DOHH2 (cell line): Measurements from ENCODE around the gene MMP24OS.
A peak's percentile ranks its signal among the peaks of the same experiment; 100 is the strongest.

Source experiments
- H3F3A ChIP-seq: fragments of 200-600 bp; sonication (generic), shearing (Covaris generic); 2 replicates; pipeline ENCODE4 v1.6.0; 2016; ENCODE audit warnings: antibody characterized with exemption, mild to moderate bottlenecking; ENCODE audit not compliant: control insufficient read depth, insufficient read depth
- H3K27ac ChIP-seq: fragments of 200-600 bp; sonication (generic); 2 replicates; pipeline ENCODE4 v1.5.1; 2014; ENCODE audit warnings: low read depth, mild to moderate bottlenecking, low read length, moderate library complexity
- H3K27me3 ChIP-seq: fragments of 200-600 bp; sonication (generic); 2 replicates; pipeline ENCODE4 v1.6.1; 2014; ENCODE audit warnings: mild to moderate bottlenecking, low read length, mixed read lengths; ENCODE audit not compliant: control insufficient read depth
- H3K36me3 ChIP-seq: fragments of 200-600 bp; sonication (generic); 2 replicates; pipeline ENCODE4 v1.6.1; 2014; ENCODE audit warnings: mild to moderate bottlenecking, low read length, moderate library complexity, mixed read lengths; ENCODE audit not compliant: control insufficient read depth
- H3K4me1 ChIP-seq: fragments of 200-600 bp; sonication (generic); 2 replicates; pipeline ENCODE4 v1.6.1; 2014; ENCODE audit warnings: mild to moderate bottlenecking, low read length, mixed read lengths; ENCODE audit not compliant: control insufficient read depth
- H3K4me2 ChIP-seq: fragments of 200-600 bp; sonication (generic); 2 replicates; pipeline ENCODE4 v1.6.0; 2014; ENCODE audit warnings: mild to moderate bottlenecking, low read length, moderate library complexity
- H3K4me3 ChIP-seq: fragments of 200-600 bp; sonication (generic); 2 replicates; pipeline ENCODE4 v1.5.1; 2014; ENCODE audit warnings: mild to moderate bottlenecking, low read length, mixed read lengths
- H3K79me2 ChIP-seq: fragments of 200-600 bp; sonication (generic); 2 replicates; pipeline ENCODE4 v1.6.1; 2014; ENCODE audit warnings: mild to moderate bottlenecking, low read length, mixed read lengths; ENCODE audit not compliant: control insufficient read depth
- H3K9me2 ChIP-seq: fragments of 200-600 bp; sonication (generic); replicated peaks from 2 replicates; pipeline ENCODE4 v1.6.1; 2014; ENCODE audit warnings: mild to moderate bottlenecking, low read length, mixed read lengths; ENCODE audit not compliant: control insufficient read depth
- H3K9me3 ChIP-seq: fragments of 200-600 bp; sonication (generic); 2 replicates; pipeline ENCODE4 v1.6.1; 2014; ENCODE audit warnings: antibody characterized with exemption, low read length, mixed read lengths; ENCODE audit not compliant: control insufficient read depth, insufficient read depth
- H4K20me1 ChIP-seq: fragments of 200-600 bp; sonication (generic); 2 replicates; pipeline ENCODE4 v1.6.0; 2014; ENCODE audit warnings: low read depth, mild to moderate bottlenecking, antibody characterized with exemption, low read length, moderate library complexity; ENCODE audit not compliant: control insufficient read depth, insufficient read depth
- EZH2phosphoT487 ChIP-seq: fragments of 200-600 bp; sonication (generic); IDR thresholded peaks from 2 replicates; pipeline ENCODE4 v1.6.1; 2017; ENCODE audit warnings: borderline replicate concordance, mild to moderate bottlenecking, antibody characterized with exemption, low read length, moderate library complexity, mixed read lengths
- TF ChIP-seq, protein P1 (sequence below): fragments of 200-600 bp; sonication (generic); IDR thresholded peaks from one replicate; pipeline ENCODE4 v1.5.1; 2014; ENCODE audit warnings: antibody characterized with exemption, mild to moderate bottlenecking, low read depth, low read length; ENCODE audit not compliant: poor library complexity, severe bottlenecking

Gene MMP24OS

DNA sequence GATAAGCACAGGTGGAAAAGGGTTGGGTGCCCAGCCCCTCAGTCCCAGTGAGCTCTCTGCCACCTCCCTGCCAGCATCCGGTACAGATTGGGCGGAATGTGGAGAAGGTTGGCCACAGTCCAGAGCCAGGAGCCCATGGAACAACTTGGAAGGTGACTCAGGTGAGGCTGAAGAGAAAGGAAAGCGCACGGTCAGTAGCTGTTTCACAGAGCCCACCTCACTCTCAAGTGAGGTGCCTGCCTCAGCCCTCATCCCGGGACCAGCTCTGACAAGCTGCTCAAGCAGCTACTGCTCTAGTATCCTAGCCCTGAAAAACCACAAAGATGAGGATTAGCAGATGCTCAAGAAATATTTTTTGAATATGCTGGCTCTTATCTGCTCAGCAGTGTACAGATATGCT, 1.1 kb upstream of the MMP24OS start:
- Histone ChIP-seq H3K27ac (no peak overlapping the region), H3F3A (peaks cover 19% of the 10 kb centered on the region), H3K4me3 (no peak overlapping the region), H3K4me1 (peaks cover 20% of the 10 kb centered on the region), H3K36me3 (peaks cover 72% of the 10 kb centered on the region), H3K9me3 (no peaks in the 10 kb centered on the region), H3K27me3 (no peaks in the 10 kb centered on the region), H3K4me2 (no peak overlapping the region), H3K79me2 (peaks cover 50% of the 10 kb centered on the region), H3K9me2 (no peaks in the 10 kb centered on the region), H4K20me1 (peaks cover 11% of the 10 kb centered on the region; the same call in 1 of the 2 replicates)
- TF ChIP-seq, protein P1, sequence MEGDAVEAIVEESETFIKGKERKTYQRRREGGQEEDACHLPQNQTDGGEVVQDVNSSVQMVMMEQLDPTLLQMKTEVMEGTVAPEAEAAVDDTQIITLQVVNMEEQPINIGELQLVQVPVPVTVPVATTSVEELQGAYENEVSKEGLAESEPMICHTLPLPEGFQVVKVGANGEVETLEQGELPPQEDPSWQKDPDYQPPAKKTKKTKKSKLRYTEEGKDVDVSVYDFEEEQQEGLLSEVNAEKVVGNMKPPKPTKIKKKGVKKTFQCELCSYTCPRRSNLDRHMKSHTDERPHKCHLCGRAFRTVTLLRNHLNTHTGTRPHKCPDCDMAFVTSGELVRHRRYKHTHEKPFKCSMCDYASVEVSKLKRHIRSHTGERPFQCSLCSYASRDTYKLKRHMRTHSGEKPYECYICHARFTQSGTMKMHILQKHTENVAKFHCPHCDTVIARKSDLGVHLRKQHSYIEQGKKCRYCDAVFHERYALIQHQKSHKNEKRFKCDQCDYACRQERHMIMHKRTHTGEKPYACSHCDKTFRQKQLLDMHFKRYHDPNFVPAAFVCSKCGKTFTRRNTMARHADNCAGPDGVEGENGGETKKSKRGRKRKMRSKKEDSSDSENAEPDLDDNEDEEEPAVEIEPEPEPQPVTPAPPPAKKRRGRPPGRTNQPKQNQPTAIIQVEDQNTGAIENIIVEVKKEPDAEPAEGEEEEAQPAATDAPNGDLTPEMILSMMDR: no peak
- no peak for TF ChIP-seq EZH2phosphoT487

DNA sequence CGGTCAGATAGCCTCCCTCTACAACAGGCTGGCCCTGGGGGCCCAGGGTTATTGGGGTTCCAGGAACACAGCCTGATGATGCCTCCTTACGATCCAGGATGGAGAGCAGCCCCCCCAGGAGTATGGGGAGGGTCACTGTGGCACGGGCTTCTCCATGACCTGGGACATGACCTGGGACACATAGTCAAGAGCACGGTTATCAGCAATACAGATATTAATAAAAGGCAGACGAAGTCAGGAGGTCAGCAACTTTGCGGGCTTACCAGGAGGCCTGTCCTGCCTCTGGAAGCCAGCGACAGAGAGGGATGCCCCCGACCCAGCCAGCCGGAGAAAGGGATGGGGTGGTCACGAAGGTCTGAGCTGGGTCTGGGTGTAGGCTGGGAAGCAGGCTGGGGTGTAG, 795 bp downstream of the MMP24OS start:
- Histone ChIP-seq H3K9me3 (no peaks in the 10 kb centered on the region), H3K79me2 (peaks cover 31% of the 10 kb centered on the region), H3K36me3 (peaks cover 55% of the 10 kb centered on the region)

DNA sequence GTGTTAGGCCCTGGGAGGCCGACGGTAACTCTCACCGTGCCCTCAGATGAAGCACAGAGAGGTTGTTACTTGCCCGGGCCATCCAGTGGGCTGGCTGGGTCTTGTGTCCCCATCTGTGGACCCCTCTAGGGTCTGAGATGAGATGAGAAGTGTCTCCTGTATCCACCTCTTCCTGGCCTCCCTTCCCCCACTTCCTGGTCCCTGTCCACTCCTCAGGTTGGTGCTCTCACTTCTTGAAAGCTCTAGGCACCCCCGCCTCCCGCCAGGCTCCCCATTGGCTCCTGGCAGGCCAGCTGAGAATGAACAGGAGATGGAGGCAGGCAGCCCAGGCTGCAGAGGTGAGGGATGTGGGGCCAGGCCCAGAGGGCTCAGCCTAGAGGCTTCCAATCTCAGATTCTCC, 1.5 kb downstream of the MMP24OS start:
- H3F3A ChIP-seq: peaks cover 17% of the 10 kb centered on the region
- no peaks in the 10 kb centered on the region for H3K27me3 ChIP-seq
- peaks cover 48% of the 10 kb centered on the region for H3K36me3 ChIP-seq
- no peaks in the 10 kb centered on the region for H3K9me3 ChIP-seq
- no peaks in the 10 kb centered on the region for H3K9me2 ChIP-seq
- H3K4me1 ChIP-seq: peaks cover 14% of the 10 kb centered on the region
- peak overlapping the region; percentile 98 for H3K4me3 ChIP-seq
- peaks cover 5% of the 10 kb centered on the region; the same call in 1 of the 2 replicates for H4K20me1 ChIP-seq
- TF ChIP-seq EZH2phosphoT487: no peak
- H3K79me2 ChIP-seq: peaks cover 23% of the 10 kb centered on the region
- H3K4me2 ChIP-seq: peak overlapping the region; percentile 95
- H3K27ac ChIP-seq: no peak overlapping the region

More for the DNA sequence above, 795 bp downstream of the MMP24OS start:
- Histone ChIP-seq H4K20me1 (peaks cover 7% of the 10 kb centered on the region; the same call in 1 of the 2 replicates), H3F3A (peaks cover 19% of the 10 kb centered on the region), H3K4me1 (peaks cover 14% of the 10 kb centered on the region), H3K27me3 (no peaks in the 10 kb centered on the region), H3K4me3 (peak overlapping the region; percentile 98), H3K4me2 (peak overlapping the region; percentile 95), H3K9me2 (no peaks in the 10 kb centered on the region), H3K27ac (peak overlapping the region; percentile 74)
- TF ChIP-seq EZH2phosphoT487: no peak
- TF ChIP-seq, protein P1: no peak

DNA sequence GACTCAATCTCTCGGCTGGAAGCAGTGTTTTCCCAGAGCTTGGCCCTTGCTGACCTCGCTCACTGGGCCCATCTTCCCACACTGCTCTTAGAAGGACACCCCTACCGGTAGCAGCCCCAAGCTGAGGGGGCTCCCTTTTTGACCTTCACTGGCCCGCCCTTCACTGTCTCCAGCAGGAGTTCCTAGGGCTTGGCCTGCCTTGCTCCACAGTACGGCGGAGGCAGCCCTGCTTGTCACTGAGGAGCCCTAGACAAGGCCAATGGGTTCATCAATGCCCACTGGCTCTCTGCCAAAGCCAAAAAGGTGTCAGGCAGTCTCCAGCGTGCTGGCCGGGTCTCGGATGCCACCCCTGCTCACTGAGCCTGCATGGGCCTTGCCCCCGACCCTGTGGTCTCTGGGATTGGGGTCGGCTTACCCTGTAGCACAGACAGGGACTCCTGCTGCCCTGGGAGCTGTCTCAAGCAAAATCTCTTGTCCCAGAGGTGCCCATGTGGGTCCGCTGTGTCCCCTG, 2.1 kb downstream of the MMP24OS start:
- Histone ChIP-seq H3K27ac (no peak overlapping the region), H3K79me2 (peaks cover 19% of the 10 kb centered on the region), H3F3A (peaks cover 17% of the 10 kb centered on the region), H3K9me2 (no peaks in the 10 kb centered on the region), H3K4me1 (peaks cover 14% of the 10 kb centered on the region), H3K9me3 (no peaks in the 10 kb centered on the region), H3K4me3 (no peak overlapping the region), H4K20me1 (peaks cover 4% of the 10 kb centered on the region; the same call in 1 of the 2 replicates), H3K27me3 (no peaks in the 10 kb centered on the region), H3K4me2 (no peak overlapping the region), H3K36me3 (peaks cover 44% of the 10 kb centered on the region)
- TF ChIP-seq, protein P1: no peak
- TF ChIP-seq EZH2phosphoT487: no peak
